MM.1S (cell line): Measurements from ENCODE around the gene CHN1.

Source experiments
- DNase-seq: peaks from one replicate; pipeline ENCODE4 v3.0.0-alpha.2; 2015
- H2AFZ ChIP-seq: fragments of 300-600 bp; sonication (generic); 2 replicates; pipeline ENCODE4 v1.6.0; 2016; ENCODE audit warnings: antibody characterized with exemption, low read length
- H3F3A ChIP-seq: fragments of 300-600 bp; sonication (generic); 2 replicates; pipeline ENCODE4 v1.6.1; 2016; ENCODE audit warnings: mild to moderate bottlenecking, antibody characterized with exemption, low read length, moderate library complexity, mixed read lengths; ENCODE audit not compliant: insufficient read depth
- H3K27ac ChIP-seq: fragments of 300-600 bp; sonication (generic); 2 replicates; pipeline ENCODE4 v1.5.1; 2016; ENCODE audit warnings: mild to moderate bottlenecking, low read length
- H3K27me3 ChIP-seq: fragments of 300-600 bp; sonication (generic); replicated peaks from 2 replicates; pipeline ENCODE4 v1.6.0; 2016; ENCODE audit warnings: low read length; ENCODE audit not compliant: insufficient read depth
- H3K36me3 ChIP-seq: fragments of 300-600 bp; sonication (generic); replicated peaks from 2 replicates; pipeline ENCODE4 v1.6.1; 2016; ENCODE audit warnings: mild to moderate bottlenecking, low read length, mixed read lengths; ENCODE audit not compliant: insufficient read depth
- H3K4me1 ChIP-seq: fragments of 300-600 bp; sonication (generic); 2 replicates; pipeline ENCODE4 v1.6.1; 2016; ENCODE audit warnings: low read length, mixed read lengths
- H3K4me2 ChIP-seq: fragments of 300-600 bp; sonication (generic); 2 replicates; pipeline ENCODE4 v1.6.0; 2016; ENCODE audit warnings: low read depth, low read length
- H3K4me3 ChIP-seq: fragments of 300-600 bp; sonication (generic); 2 replicates; pipeline ENCODE4 v1.5.1; 2016; ENCODE audit warnings: low read length, mixed read lengths
- H3K79me2 ChIP-seq: fragments of 300-600 bp; sonication (generic); 2 replicates; pipeline ENCODE4 v1.6.1; 2016; ENCODE audit warnings: mixed run types, low read length, mixed read lengths
- H3K9ac ChIP-seq: fragments of 300-600 bp; sonication (generic); 2 replicates; pipeline ENCODE4 v1.6.1; 2016; ENCODE audit warnings: low read length, mixed read lengths
- H3K9me2 ChIP-seq: fragments of 300-600 bp; sonication (generic); replicated peaks from 2 replicates; pipeline ENCODE4 v1.6.1; 2016; ENCODE audit warnings: mild to moderate bottlenecking, low read length, mixed read lengths; ENCODE audit not compliant: insufficient read depth
- H3K9me3 ChIP-seq: fragments of 300-600 bp; sonication (generic); replicated peaks from 2 replicates; pipeline ENCODE4 v1.6.1; 2016; ENCODE audit warnings: mild to moderate bottlenecking, low read length, mixed read lengths; ENCODE audit not compliant: insufficient read depth
- H4K20me1 ChIP-seq: fragments of 300-600 bp; sonication (generic); 2 replicates; pipeline ENCODE4 v1.6.1; 2016; ENCODE audit warnings: mild to moderate bottlenecking, low read length, moderate library complexity, mixed read lengths; ENCODE audit not compliant: insufficient read depth
- CTCF ChIP-seq: fragments of 300-600 bp; sonication (generic); IDR thresholded peaks from 2 replicates; pipeline ENCODE4 v1.5.1; 2016; ENCODE audit warnings: antibody characterized with exemption, low read length, mixed read lengths
- EZH2 ChIP-seq: fragments of 300-600 bp; sonication (generic); optimal IDR thresholded peaks from 2 replicates; pipeline ENCODE3; 2017; ENCODE audit warnings: low read depth, mild to moderate bottlenecking, antibody characterized with exemption, low read length, mixed read lengths
- EZH2phosphoT487 ChIP-seq: fragments of 300-600 bp; sonication (generic); IDR thresholded peaks from 2 replicates; pipeline ENCODE4 v1.6.1; 2018; ENCODE audit warnings: antibody characterized with exemption, low read length

Gene CHN1

GRCh38 chr2:174807931-174808330 lies 197.2 kb downstream of the CHN1 start:
- no peaks in the 10 kb centered on the region for H3K36me3 ChIP-seq
- no peak for TF ChIP-seq EZH2
- TF ChIP-seq CTCF = no peak
- no peak for TF ChIP-seq EZH2phosphoT487
- H3K9me2 ChIP-seq = no peaks in the 10 kb centered on the region
- H3K4me1 ChIP-seq = no peaks in the 10 kb centered on the region
- H3K79me2 ChIP-seq = no peaks in the 10 kb centered on the region
- no peaks in the 10 kb centered on the region for H4K20me1 ChIP-seq
- no peak for DNase-seq
- no peak overlapping the region for H3K4me3 ChIP-seq
- no peaks in the 10 kb centered on the region for H3F3A ChIP-seq
- H3K9ac ChIP-seq = no peak overlapping the region
- H3K4me2 ChIP-seq = no peak overlapping the region
- no peaks in the 10 kb centered on the region for H3K27me3 ChIP-seq
- no peak overlapping the region for H3K27ac ChIP-seq
- no peaks in the 10 kb centered on the region for H3K9me3 ChIP-seq
- H2AFZ ChIP-seq = no peak overlapping the region

DNA sequence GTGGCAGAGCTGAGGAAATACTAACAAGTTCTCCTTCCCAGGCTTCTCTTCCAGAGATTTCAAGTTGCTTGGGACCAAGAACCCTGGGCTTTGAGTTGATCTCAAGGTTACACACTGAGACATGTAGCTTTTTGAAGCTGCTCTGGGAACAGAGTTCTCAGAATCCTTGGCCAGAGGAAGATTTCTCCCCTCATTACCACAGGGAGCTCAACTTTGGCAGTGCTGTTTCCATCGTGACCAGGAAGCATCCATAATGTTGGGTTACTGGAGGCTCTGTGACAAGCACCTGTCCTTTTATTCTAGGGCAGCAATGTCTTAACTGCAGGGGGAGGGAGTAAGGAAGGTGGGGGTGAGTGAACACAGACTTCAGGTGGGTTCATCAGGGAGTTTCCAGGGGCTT lies 199.4 kb downstream of the CHN1 start:
- H4K20me1 ChIP-seq = no peaks in the 10 kb centered on the region
- H3K4me1 ChIP-seq = no peaks in the 10 kb centered on the region
- H3K36me3 ChIP-seq = no peaks in the 10 kb centered on the region
- no peak overlapping the region for H2AFZ ChIP-seq
- no peak overlapping the region for H3K9ac ChIP-seq
- no peaks in the 10 kb centered on the region for H3K79me2 ChIP-seq
- no peaks in the 10 kb centered on the region for H3K9me2 ChIP-seq
- TF ChIP-seq EZH2 (no peak), EZH2phosphoT487 (no peak), CTCF (no peak)
- H3K4me3 ChIP-seq = no peak overlapping the region
- H3K4me2 ChIP-seq = no peak overlapping the region
- H3K27me3 ChIP-seq = no peaks in the 10 kb centered on the region
- no peaks in the 10 kb centered on the region for H3F3A ChIP-seq
- H3K27ac ChIP-seq = no peak overlapping the region
- DNase-seq = no peak
- H3K9me3 ChIP-seq = no peaks in the 10 kb centered on the region

DNA sequence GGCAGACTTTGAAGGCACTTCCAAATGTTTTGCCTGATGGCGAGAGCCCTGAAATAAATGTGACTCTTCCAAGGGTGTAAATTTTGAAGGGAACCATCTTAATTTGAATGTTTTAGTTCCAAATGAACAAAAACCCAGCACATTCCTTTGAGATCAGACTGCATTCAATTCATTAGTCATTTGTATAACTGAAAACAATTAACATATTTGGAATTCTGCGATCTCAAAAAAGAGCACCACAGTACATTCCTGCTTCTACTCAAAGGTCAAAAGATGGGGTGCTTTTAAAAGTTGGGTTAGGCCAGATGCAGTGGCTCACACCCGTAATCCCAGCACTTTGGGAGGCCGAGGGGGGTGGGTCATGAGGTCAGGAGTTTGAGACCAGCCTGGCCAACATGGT lies 202.7 kb downstream of the CHN1 start:
- H3K9ac ChIP-seq = no peak overlapping the region
- no peaks in the 10 kb centered on the region for H3K79me2 ChIP-seq
- no peaks in the 10 kb centered on the region for H3F3A ChIP-seq
- no peak for DNase-seq
- H3K4me1 ChIP-seq = no peaks in the 10 kb centered on the region
- no peak overlapping the region for H2AFZ ChIP-seq
- TF ChIP-seq EZH2 = no peak
- no peak for TF ChIP-seq CTCF
- no peak for TF ChIP-seq EZH2phosphoT487
- H3K9me2 ChIP-seq = no peaks in the 10 kb centered on the region
- H3K36me3 ChIP-seq = no peaks in the 10 kb centered on the region
- H3K4me3 ChIP-seq = no peak overlapping the region
- H4K20me1 ChIP-seq = no peaks in the 10 kb centered on the region
- no peak overlapping the region for H3K4me2 ChIP-seq
- no peaks in the 10 kb centered on the region for H3K9me3 ChIP-seq
- no peaks in the 10 kb centered on the region for H3K27me3 ChIP-seq
- no peak overlapping the region for H3K27ac ChIP-seq
